Stimulated activated effector memory CD8-positive, alpha-beta T cell treated with anti-CD3 and anti-CD28 coated beads, Interleukin-12 subunit alpha, Interleukin-12 subunit beta, amount 100 ng/mL, for 72 hours (primary cell): ENCODE data around the gene CUZD1.

ENCODE experiments used
- ATAC-seq: fragments of 150-1000 bp; cut with Tn5 transposase; 2 replicates; pipeline ENCODE4 v1.10.0; 2021
- DNase-seq, 2 donors: peaks; one replicate each; pipeline ENCODE4 v3.0.0; 2021 to 2022; ENCODE audit warnings: low spot score in 2 of 2
- H3K27ac Mint-ChIP-seq: one replicate; pipeline ENCODE4 v1.8.0; 2022; ENCODE audit warnings: mild to moderate bottlenecking, mixed read lengths
- H3K36me3 Mint-ChIP-seq: one replicate; pipeline ENCODE4 v1.8.0; 2022; ENCODE audit warnings: mild to moderate bottlenecking, mixed read lengths
- H3K4me1 Mint-ChIP-seq: one replicate; pipeline ENCODE4 v1.8.0; 2022; ENCODE audit warnings: mixed read lengths
- H3K4me3 Mint-ChIP-seq: one replicate; pipeline ENCODE4 v1.8.0; 2022; ENCODE audit warnings: mild to moderate bottlenecking, mixed read lengths
- H3K9me3 Mint-ChIP-seq: one replicate; pipeline ENCODE4 v1.8.0; 2022; ENCODE audit warnings: mixed read lengths

The CUZD1 gene

DNA sequence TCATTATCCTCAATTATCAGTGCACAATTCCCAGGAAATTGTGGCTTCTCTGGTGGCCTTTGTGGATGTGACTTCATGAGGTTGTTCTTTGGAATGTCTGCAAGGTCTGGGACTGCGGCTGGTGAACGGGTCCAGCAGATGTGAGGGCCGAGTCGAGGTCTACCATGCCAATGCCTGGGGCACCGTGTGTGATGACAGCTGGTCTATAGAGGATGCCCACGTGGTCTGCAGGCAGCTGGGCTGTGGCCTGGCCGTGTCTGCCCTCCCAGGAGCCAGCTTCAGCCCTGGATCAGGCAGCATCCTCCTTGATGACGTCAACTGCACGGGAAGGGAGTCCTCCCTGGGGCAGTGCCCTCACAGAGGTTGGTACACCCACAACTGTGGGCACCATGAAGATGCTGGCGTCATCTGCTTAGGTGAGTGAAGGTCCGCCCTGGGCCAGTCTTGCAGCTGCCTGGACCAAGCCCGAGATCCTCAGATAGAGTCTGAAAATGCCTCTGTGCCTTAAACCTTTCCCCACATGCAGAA lies 46.9 kb downstream of the CUZD1 start:
- no peak for ATAC-seq
- H3K27ac Mint-ChIP-seq, result no peak overlapping the region
- no peaks in the 10 kb centered on the region for H3K9me3 Mint-ChIP-seq
- H3K4me3 Mint-ChIP-seq, result no peak overlapping the region
- DNase-seq, result no peak
- no peaks in the 10 kb centered on the region for H3K4me1 Mint-ChIP-seq
- no peaks in the 10 kb centered on the region for H3K36me3 Mint-ChIP-seq

DNA sequence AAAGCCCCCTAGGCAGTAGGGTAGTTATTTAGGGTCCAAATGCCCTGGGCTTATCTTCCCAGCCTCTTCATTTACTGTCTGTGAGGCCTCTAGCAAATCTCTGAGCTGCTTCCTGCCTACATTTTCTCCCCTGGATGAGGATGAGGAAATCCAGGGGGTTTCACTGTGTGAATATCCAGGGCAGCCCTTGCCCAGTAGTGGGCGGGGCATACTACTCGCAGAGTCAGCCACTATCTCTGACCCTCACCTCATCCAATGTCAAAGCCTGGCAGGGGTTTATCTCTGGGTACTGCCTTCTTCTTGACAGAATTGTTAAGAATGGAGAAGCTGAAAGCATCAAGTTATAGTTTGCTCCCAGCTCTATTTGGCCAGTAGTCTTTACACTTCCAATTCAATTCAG lies 48.9 kb downstream of the CUZD1 start:
- Mint-ChIP-seq H3K36me3 (no peaks in the 10 kb centered on the region), H3K9me3 (no peaks in the 10 kb centered on the region), H3K27ac (no peak overlapping the region), H3K4me1 (no peaks in the 10 kb centered on the region), H3K4me3 (no peak overlapping the region)
- DNase-seq, result no peak
- no peak for ATAC-seq

DNA sequence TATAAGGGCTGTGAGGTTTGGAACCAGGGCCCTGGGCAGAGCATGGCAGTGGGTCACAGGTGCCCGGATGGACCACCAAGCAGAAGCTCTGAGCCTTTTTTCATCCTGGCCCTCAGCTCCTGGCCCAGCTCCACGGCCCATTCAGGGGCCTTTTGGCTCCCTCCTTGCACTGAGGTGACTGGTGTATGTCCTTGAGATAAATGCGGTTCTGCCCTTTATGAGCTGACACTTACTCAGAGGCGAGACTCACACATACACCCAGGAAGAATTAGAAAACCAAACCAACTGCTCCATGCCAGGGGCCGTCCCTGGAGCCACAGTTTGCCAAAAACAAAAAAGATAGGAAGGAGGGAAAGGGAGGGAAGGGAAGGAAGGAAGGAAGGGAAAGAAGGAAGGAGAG lies 49.7 kb downstream of the CUZD1 start:
- Mint-ChIP-seq H3K36me3 (no peaks in the 10 kb centered on the region), H3K4me3 (no peak overlapping the region), H3K4me1 (no peaks in the 10 kb centered on the region), H3K9me3 (no peaks in the 10 kb centered on the region), H3K27ac (no peak overlapping the region)
- ATAC-seq (no peak), DNase-seq (no peak)

DNA sequence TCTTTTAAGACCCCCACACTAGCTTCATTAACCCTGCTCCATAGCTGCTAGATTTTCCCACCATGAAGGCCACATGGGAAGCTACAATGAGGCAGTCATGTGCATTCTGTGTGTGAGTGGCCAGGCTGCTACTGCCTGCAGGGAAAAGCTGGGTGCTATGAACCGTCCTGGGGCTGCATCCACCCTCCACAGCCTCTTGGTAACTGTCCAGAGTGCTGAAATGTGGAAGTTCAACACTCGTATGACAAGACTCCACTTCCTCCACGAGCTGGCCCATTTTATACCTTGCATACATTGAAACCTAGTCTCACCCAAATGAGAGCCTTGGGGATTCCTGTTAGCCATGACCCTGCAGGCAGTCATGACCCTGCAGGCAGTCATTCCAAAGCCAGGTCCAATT lies 59.4 kb downstream of the CUZD1 start:
- no peak overlapping the region for H3K4me3 Mint-ChIP-seq
- ATAC-seq (no peak), DNase-seq (no peak)
- peaks cover 3% of the 10 kb centered on the region for H3K9me3 Mint-ChIP-seq
- no peak overlapping the region for H3K27ac Mint-ChIP-seq
- no peaks in the 10 kb centered on the region for H3K4me1 Mint-ChIP-seq
- no peaks in the 10 kb centered on the region for H3K36me3 Mint-ChIP-seq

DNA sequence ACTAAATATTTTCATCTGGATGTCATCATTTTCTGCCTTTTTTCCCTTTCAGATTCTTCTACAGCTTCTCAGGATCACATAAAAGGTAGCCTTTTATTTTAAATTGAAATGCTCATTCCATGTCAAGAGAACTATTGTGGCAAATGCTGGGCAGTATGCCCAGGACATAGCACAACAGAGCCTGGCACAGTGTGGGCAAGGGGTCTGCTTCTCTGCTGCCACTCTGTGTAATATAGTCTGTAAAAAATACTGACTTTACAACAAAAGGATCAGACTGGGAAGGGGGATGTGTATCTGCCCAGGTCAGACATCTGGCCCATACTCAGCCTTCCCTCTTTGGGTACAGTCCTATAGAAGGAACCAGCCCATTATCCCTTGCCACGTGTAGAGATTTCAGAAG lies 62.7 kb downstream of the CUZD1 start:
- DNase-seq (no peak), ATAC-seq (no peak)
- Mint-ChIP-seq H3K36me3 (no peaks in the 10 kb centered on the region), H3K9me3 (peaks cover 3% of the 10 kb centered on the region), H3K4me1 (no peaks in the 10 kb centered on the region), H3K4me3 (no peak overlapping the region), H3K27ac (no peak overlapping the region)
